T-cell (primary cell): ENCODE measurements around the gene ESX1. TPM values are rescaled to one million over a fixed set of nuclear protein-coding genes. Genes with fewer than 3 reads are reported as not detected.
"Not testable (repeated sequence)": the region's sequence is repeated elsewhere in the genome, so short reads cannot be mapped to it uniquely, and the experiment has no call there.

ENCODE experiments used
- ATAC-seq, 4 experiments: fragments of 200-7000 bp in 3 of 4; fragments of 150-1000 bp in 1 of 4; cut with Tn5 transposase; replicated peaks in 1 of 4; 1 replicate in 3 of 4; 2 replicates in 1 of 4; pipeline ENCODE4 v1.10.0; 2021; ENCODE audit warnings: moderate library complexity in 3 of 4, mild to moderate bottlenecking in 2 of 4, moderate number of reproducible peaks in 1 of 4
- CTCF ChIA-PET, 2 donors: fragments of 300-600 bp; sonication (Branson Sonifier 250); formaldehyde crosslinking; loops; one replicate each; lab custom pipeline; 2022; ENCODE audit warnings: antibody characterized with exemption in 2 of 2; lab: Charles Lee
- POLR2A ChIA-PET, 2 donors: fragments of 300-600 bp; sonication (Branson Sonifier 250); formaldehyde crosslinking; loops; one replicate each; lab custom pipeline; 2022; ENCODE audit warnings: antibody characterized with exemption in 2 of 2; lab: Charles Lee
- DNase-seq, 35 experiments: peaks; one replicate each; pipeline versions ENCODE4 v3.0.0 to v3.0.0-alpha.2; 2013 to 2023
- H3K27ac ChIP-seq: one replicate; pipeline ENCODE4 v1.5.1; 2013; ENCODE audit warnings: low read length
- H3K27me3 ChIP-seq, 2 experiments: replicated peaks in 1 of 2; 1 replicate in 1 of 2; 2 replicates in 1 of 2; pipeline versions ENCODE4 v1.6.1 to v1.7.0; 2013; ENCODE audit warnings: low read length in 1 of 2, mixed read lengths in 1 of 2; ENCODE audit not compliant: control insufficient read depth in 2 of 2, insufficient read depth in 2 of 2; ENCODE audit errors: extremely low read depth in 1 of 2
- H3K36me3 ChIP-seq, 2 donors: 1 replicate in 1 of 2; 2 replicates in 1 of 2; pipeline versions ENCODE4 v1.6.1 to v1.7.0; 2013; ENCODE audit warnings: low read length in 1 of 2; ENCODE audit not compliant: control insufficient read depth in 2 of 2, insufficient read depth in 1 of 2; ENCODE audit errors: extremely low read depth in 1 of 2
- H3K4me1 ChIP-seq, 2 experiments: 1 replicate in 1 of 2; 2 replicates in 1 of 2; pipeline versions ENCODE4 v1.6.1 to v1.7.0; 2013; ENCODE audit warnings: low read length in 2 of 2, mixed read lengths in 1 of 2; ENCODE audit not compliant: insufficient read depth in 2 of 2, control insufficient read depth in 1 of 2; ENCODE audit errors: extremely low read depth in 1 of 2
- H3K4me3 ChIP-seq, 2 donors: 1 replicate in 1 of 2; 2 replicates in 1 of 2; pipeline versions ENCODE4 v1.5.1 to v1.7.0; 2013; ENCODE audit warnings: mild to moderate bottlenecking in 2 of 2, low read length in 1 of 2, moderate library complexity in 1 of 2; ENCODE audit not compliant: control insufficient read depth in 1 of 2; ENCODE audit errors: extremely low read depth in 1 of 2
- H3K9me3 ChIP-seq: 2 replicates; pipeline ENCODE4 v1.7.0; 2013
- H3K27ac Mint-ChIP-seq, 2 donors: one replicate each; pipeline ENCODE4 v1.8.0; 2020 to 2021; ENCODE audit warnings: mild to moderate bottlenecking in 2 of 2, mixed read lengths in 2 of 2
- H3K27me3 Mint-ChIP-seq, 2 donors: one replicate each; pipeline ENCODE4 v1.8.0; 2021 to 2022; ENCODE audit warnings: mixed read lengths in 2 of 2
- H3K36me3 Mint-ChIP-seq: one replicate; pipeline ENCODE4 v1.8.0; 2021; ENCODE audit warnings: mixed read lengths
- H3K4me1 Mint-ChIP-seq, 3 donors: one replicate each; pipeline ENCODE4 v1.8.0; 2020 to 2022; ENCODE audit warnings: mixed read lengths in 3 of 3, mild to moderate bottlenecking in 1 of 3
- H3K4me3 Mint-ChIP-seq, 3 donors: one replicate each; pipeline ENCODE4 v1.8.0; 2020 to 2022; ENCODE audit warnings: mild to moderate bottlenecking in 3 of 3, mixed read lengths in 3 of 3, moderate library complexity in 3 of 3
- H3K9me3 Mint-ChIP-seq, 3 donors: one replicate each; pipeline ENCODE4 v1.8.0; 2020 to 2022; ENCODE audit warnings: mixed read lengths in 3 of 3
- WGBS: methylation state at CpG from one replicate; pipeline ENCODE4 v1.1.5; 2013; ENCODE audit warnings: missing lambda C conversion rate; ENCODE audit not compliant: insufficient coverage; 5-methylcytosine and 5-hydroxymethylcytosine counted together
- total RNA-seq, 35 experiments: library from RNA in 6 of 35; stranded (reverse) in 6 of 35; fragments of 120-200 nt in 1 of 35; gene quantifications; one replicate each; pipeline versions ENCODE4 v1.2.1 to v1.2.4 and lab custom pipeline; 2013 to 2026

ESX1 gene
- total RNA-seq, 5 donors from 2014 or later (not counting 1 experiment from before 2014, with no cell fraction given), result not detected

DNA sequence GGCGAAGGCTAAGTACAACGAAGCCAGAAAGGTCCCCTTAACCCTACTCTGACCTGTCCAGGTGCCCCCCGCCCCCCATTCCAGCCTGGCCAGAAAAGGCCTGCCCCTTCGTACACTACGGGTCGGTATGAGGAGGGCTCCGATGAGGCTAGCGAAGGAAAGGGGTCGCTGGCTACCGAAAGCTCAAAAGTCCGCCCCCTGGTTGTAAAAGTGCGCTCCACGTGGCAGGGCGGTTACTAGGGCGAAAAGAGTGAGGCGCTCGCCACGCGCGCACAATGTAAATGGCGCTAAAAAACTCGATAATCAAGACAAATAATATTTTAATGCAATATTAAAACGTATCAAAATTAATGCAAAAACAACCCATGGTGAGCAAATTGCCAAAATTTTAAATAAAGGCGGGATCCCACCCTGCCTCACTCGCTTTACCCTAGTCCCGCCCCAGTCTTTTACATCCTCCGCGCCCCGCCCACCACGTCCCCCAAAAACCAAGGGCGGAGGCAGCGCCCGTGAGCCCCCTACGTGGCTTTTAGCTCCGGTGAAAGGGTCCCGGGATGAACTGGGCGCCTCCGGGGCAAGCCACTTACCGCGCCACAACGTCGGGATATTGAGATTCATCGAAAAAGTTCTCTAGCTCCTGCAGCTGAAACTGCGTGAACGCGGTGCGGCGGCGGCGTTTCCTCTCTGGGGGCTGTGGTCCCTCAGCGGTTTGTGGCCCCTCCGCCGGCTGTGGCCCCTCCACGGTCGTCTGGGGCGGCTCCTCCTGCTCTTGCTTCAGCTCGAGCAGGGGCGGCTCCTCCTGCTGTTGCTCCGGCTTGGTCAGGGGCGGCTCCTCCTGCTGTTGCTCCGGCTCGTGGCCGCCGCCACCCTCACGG lies 929 bp downstream of the ESX1 start:
- ATAC-seq, result no peak
- Mint-ChIP-seq H3K27me3 (peaks cover 27 to 41% of the 10 kb centered on the region in 2 donors), H3K4me3 (peak overlapping the region; percentile 54 to 76 (median 60)), H3K4me1 (peaks cover 9 to 14% (median 9%) of the 10 kb centered on the region in 3 donors), H3K36me3 (no peaks in the 10 kb centered on the region), H3K27ac (peak overlapping the region in 1 of 2 donors; percentile 27), H3K9me3 (no peaks in the 10 kb centered on the region)
- Histone ChIP-seq H3K9me3 (no peaks in the 10 kb centered on the region), H3K27me3 (peaks cover 0 to 23% of the 10 kb centered on the region in 2 experiments), H3K36me3 (no peaks in the 10 kb centered on the region), H3K4me1 (peaks cover 0 to 14% of the 10 kb centered on the region in 2 experiments), H3K4me3 (no peak overlapping the region), H3K27ac (no peak overlapping the region)
- ChIA-PET POLR2A (no interaction called here), CTCF (no interaction called here)
- WGBS, result 3% methylated on average over 41 of the region's 65 CpGs
- no peak for DNase-seq

DNA sequence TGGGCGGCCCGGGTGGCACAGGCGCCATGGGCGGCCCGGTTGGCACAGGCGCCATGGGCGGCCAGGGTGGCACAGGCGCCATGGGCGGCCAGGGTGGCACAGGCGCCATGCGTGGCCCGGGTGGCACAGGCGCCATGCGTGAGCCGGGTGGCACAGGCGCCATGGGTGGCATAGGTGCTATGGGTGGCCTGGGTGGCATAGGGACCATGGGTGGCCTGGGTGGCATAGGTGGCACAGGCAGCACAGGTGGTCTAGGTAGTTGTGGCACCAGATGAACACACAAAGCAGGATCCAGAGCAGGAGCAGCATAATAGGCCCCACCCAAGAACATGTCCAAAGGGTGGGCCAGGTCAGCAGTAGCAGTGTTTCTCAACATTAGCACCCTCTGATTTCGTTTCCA lies 4.3 kb downstream of the ESX1 start:
- H3K27ac Mint-ChIP-seq, result no peak overlapping the region
- Histone ChIP-seq H3K4me1 (peaks cover 0 to 14% of the 10 kb centered on the region in 2 experiments), H3K36me3 (no peaks in the 10 kb centered on the region), H3K4me3 (no peak overlapping the region), H3K27me3 (peaks cover 0 to 19% of the 10 kb centered on the region in 2 experiments), H3K27ac (no peak overlapping the region), H3K9me3 (no peaks in the 10 kb centered on the region)
- DNase-seq (no peak), ATAC-seq (no peak)
- no peaks in the 10 kb centered on the region for H3K36me3 Mint-ChIP-seq
- no peak overlapping the region for H3K4me3 Mint-ChIP-seq
- H3K27me3 Mint-ChIP-seq, result peaks cover 20 to 43% of the 10 kb centered on the region in 2 donors
- POLR2A ChIA-PET, result interaction anchor here in 1 of 2 donors (0.6 kb wide), 1 partner anchor 719 kb away, joined by 3 read pairs; no protein-coding TSS in a partner anchor
- no peaks in the 10 kb centered on the region for H3K9me3 Mint-ChIP-seq
- 100% methylated on average over 1 of the region's 17 CpGs for WGBS
- H3K4me1 Mint-ChIP-seq, result peaks cover 8 to 12% (median 9%) of the 10 kb centered on the region in 3 donors
- CTCF ChIA-PET, result no interaction called here

DNA sequence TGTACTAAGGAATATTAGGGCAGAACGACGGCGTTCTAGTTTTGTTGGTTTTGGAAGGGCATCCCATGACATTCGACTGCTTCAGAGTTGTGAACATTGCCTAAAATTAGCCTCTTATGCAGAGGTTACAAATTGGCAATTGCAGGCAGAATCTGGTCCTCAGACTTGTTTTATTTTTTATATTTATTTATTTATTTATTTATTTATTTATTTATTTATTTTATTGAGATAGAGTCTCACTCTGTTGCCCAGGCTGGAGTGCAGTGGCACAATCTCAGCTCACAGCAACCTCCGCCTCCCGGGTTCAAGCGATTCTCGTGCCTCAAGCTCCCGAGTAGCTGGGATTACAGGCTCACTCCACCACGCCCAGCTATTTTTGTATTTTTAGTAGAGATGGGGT lies 24.7 kb downstream of the ESX1 start:
- H3K36me3 ChIP-seq, H3K27ac ChIP-seq, H3K4me3 Mint-ChIP-seq, H3K27ac Mint-ChIP-seq, H3K36me3 Mint-ChIP-seq, POLR2A ChIA-PET, H3K9me3 ChIP-seq, ATAC-seq, H3K9me3 Mint-ChIP-seq, H3K4me1 ChIP-seq, DNase-seq, H3K27me3 ChIP-seq, H3K4me1 Mint-ChIP-seq, H3K27me3 Mint-ChIP-seq, H3K4me3 ChIP-seq: not testable (repeated sequence)
- CTCF ChIA-PET, result interaction anchor here in 1 of 2 donors (0.6 kb wide), 1 partner anchor 31 kb away, joined by 7 read pairs; no protein-coding TSS in a partner anchor
- 89% methylated on average over 3 of the region's 10 CpGs for WGBS

GRCh38 chrX:104211187-104211586 lies 43.5 kb downstream of the ESX1 start:
- Mint-ChIP-seq H3K36me3 (no peaks in the 10 kb centered on the region), H3K27ac (no peak overlapping the region), H3K9me3 (no peaks in the 10 kb centered on the region), H3K4me3 (no peak overlapping the region), H3K27me3 (peaks cover 0 to 20% of the 10 kb centered on the region in 2 donors), H3K4me1 (no peaks in the 10 kb centered on the region)
- Histone ChIP-seq H3K9me3 (no peaks in the 10 kb centered on the region), H3K4me3 (no peak overlapping the region), H3K27ac (no peak overlapping the region), H3K4me1 (no peaks in the 10 kb centered on the region), H3K27me3 (peaks cover 0 to 2% of the 10 kb centered on the region in 2 experiments), H3K36me3 (no peaks in the 10 kb centered on the region)
- no CpG with 5 or more reads among the region's 5 CpGs for WGBS
- CTCF ChIA-PET, result interaction anchor here in 1 of 2 donors (0.6 kb wide), 1 partner anchor 63 kb away, joined by 3 read pairs; no protein-coding TSS in a partner anchor
- no peak for ATAC-seq
- POLR2A ChIA-PET, result no interaction called here
- no peak for DNase-seq

- POLR2A ChIA-PET, result no interaction called here
- no peaks in the 10 kb centered on the region for H3K36me3 ChIP-seq
- no peaks in the 10 kb centered on the region for H3K4me1 Mint-ChIP-seq
- H3K4me1 ChIP-seq, result no peaks in the 10 kb centered on the region
- H3K27ac Mint-ChIP-seq, result no peak overlapping the region
- no peaks in the 10 kb centered on the region for H3K27me3 ChIP-seq
- no CpG with 5 or more reads among the region's 5 CpGs for WGBS
- peaks cover 6% of the 10 kb centered on the region for H3K36me3 Mint-ChIP-seq
- H3K9me3 Mint-ChIP-seq, result no peaks in the 10 kb centered on the region
- peaks cover 0 to 9% of the 10 kb centered on the region in 2 donors for H3K27me3 Mint-ChIP-seq
- no peak overlapping the region for H3K4me3 ChIP-seq
- H3K27ac ChIP-seq, result no peak overlapping the region
- H3K9me3 ChIP-seq, result no peaks in the 10 kb centered on the region
- no peak for DNase-seq
- CTCF ChIA-PET, result interaction anchor here (0.7 to 1.4 kb wide), 2 partner anchors 8 to 10 kb away, joined by 4 to 8 read pairs; no protein-coding TSS in a partner anchor
- ATAC-seq, result no peak
- H3K4me3 Mint-ChIP-seq, result no peak overlapping the region
Observed at GRCh38 chrX:104205548-104205947, 49.2 kb downstream of the ESX1 start.
